ENCODE results near the gene TECR. TPM values are rescaled to one million over a fixed set of nuclear protein-coding genes. Genes with fewer than 3 reads are reported as not detected.

Gene TECR
- total RNA-seq, 3 donors from 2014 or later (not counting 1 experiment from before 2014, with no cell fraction given), result 123 to 158 (median 131) TPM

DNA sequence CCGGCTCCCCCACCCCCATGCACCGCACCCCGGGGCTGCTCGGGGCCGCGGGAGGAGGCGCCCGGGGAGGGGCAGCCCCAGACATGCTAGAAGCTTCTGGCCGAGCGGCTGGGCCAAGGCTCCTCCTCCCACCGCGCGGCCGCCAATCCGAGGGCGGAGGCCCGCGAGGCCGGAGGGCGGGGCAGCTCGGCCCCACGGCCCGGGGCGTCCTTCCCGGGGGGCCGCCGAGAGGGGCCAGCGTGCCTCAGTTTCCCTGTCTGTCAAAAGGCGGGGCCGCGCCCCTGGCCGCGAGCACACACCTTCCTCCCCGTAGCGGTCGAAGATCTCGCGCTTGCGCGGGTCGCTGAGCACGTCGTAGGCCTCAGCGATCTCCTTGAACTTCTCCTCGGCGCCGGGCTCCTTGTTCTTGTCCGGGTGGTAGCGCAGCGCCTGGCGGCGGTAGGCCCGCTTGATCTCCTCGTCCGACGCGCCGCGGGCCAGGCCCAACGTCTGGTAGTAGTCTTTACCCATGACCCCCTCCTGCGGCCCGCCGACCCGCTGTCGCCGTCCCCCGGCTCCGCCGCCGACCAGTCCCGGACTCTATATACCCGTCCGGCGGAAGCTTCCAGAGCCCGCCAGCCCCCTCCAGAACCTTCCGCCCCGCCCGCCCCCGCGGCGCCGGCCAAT, 11.4 kb upstream of the TECR start, which contains the start of gene DNAJB1:
TSS of gene DNAJB1 (minus strand) at position 558 of the 666 bp plus-strand sequence. CDS start at position 510, 48 bp downstream.
- peaks cover 8% of the 10 kb centered on the region for H3K36me3 Mint-ChIP-seq
- H3K4me1 ChIP-seq (ENCODE audit: control insufficient read depth, insufficient read depth, low read length), result peaks cover 62% of the 10 kb centered on the region
- H3K36me3 ChIP-seq (ENCODE audit: control insufficient read depth, insufficient read depth, low read length), result peaks cover 33% of the 10 kb centered on the region
- TF ChIP-seq, protein P1, sequence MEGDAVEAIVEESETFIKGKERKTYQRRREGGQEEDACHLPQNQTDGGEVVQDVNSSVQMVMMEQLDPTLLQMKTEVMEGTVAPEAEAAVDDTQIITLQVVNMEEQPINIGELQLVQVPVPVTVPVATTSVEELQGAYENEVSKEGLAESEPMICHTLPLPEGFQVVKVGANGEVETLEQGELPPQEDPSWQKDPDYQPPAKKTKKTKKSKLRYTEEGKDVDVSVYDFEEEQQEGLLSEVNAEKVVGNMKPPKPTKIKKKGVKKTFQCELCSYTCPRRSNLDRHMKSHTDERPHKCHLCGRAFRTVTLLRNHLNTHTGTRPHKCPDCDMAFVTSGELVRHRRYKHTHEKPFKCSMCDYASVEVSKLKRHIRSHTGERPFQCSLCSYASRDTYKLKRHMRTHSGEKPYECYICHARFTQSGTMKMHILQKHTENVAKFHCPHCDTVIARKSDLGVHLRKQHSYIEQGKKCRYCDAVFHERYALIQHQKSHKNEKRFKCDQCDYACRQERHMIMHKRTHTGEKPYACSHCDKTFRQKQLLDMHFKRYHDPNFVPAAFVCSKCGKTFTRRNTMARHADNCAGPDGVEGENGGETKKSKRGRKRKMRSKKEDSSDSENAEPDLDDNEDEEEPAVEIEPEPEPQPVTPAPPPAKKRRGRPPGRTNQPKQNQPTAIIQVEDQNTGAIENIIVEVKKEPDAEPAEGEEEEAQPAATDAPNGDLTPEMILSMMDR (IDR thresholded peaks at IDR 0.05), result no peak
- peak within 1 kb of the TSS; percentile 99 for H3K27ac ChIP-seq (ENCODE audit: low read length)
- peak within 1 kb of the TSS; percentile 95 for H3K4me3 Mint-ChIP-seq
- H3K9me3 Mint-ChIP-seq, result no peaks in the 10 kb centered on the region
- ATAC-seq, result peak; percentile 40 to 72 (median 58)
- H3K27ac Mint-ChIP-seq, result peak within 1 kb of the TSS; percentile 91 to 96
- peak within 1 kb of the TSS; percentile 99 for H3K4me3 ChIP-seq (ENCODE audit: low read length)
- no peaks in the 10 kb centered on the region for H3K9me3 ChIP-seq (ENCODE audit: control insufficient read depth, insufficient read depth, low read length)
- DNase-seq, result peak; percentile 71 to 76
- no peaks in the 10 kb centered on the region for H3K27me3 ChIP-seq (ENCODE audit: control insufficient read depth, insufficient read depth, low read length)
- H3K27me3 Mint-ChIP-seq (ENCODE audit: low read depth in 2 of 2), result no peaks in the 10 kb centered on the region
- peaks cover 41 to 61% of the 10 kb centered on the region in 2 donors for H3K4me1 Mint-ChIP-seq
- intact Hi-C loops (cut with micrococcal nuclease), result loop anchor here (1.0 to 5.0 kb wide), 2 partner anchors 11 to 101 kb away; partner anchors contain the start of genes DDX39A and TECR
- WGBS (ENCODE audit: insufficient coverage), result under 1% methylated on average over 81 of the region's 82 CpGs

DNA sequence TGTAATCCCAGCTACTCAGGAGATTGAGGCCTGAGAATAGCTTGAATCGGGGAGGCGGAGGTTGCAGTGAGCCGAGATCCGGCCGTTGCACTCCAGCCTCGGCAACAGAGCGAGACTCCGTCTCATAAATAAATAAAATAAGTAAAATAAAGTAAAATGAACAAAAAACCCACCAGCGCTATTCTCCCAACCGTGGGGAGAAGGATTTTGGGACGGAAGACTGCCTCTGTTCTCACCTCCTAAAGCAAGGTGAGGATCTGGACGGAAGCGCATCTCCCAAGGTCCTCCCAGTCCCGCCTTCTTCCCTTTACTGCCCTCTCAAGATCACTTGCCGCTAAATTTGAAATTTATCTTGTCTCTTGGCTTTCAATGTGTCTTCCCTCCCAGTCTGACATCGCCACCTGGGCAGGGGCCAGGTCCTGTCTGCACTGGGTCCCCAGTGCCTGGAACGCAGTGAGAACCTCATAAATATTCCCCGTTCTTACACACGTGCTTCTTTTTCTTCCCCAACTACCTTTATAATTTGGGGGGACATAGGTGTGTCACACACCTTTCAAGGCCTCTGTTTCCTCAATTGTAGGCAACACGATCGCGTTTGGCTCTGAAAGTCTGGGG, 10.0 kb upstream of the TECR start:
- Mint-ChIP-seq H3K36me3 (peaks cover 8% of the 10 kb centered on the region), H3K27ac (peak overlapping the region; percentile 91 to 96), H3K4me1 (peaks cover 45 to 67% of the 10 kb centered on the region in 2 donors), H3K27me3 (ENCODE audit: low read depth in 2 of 2) (no peaks in the 10 kb centered on the region), H3K4me3 (peak overlapping the region; percentile 84), H3K9me3 (no peaks in the 10 kb centered on the region)
- Histone ChIP-seq H3K4me3 (ENCODE audit: low read length) (no peak overlapping the region), H3K27me3 (ENCODE audit: control insufficient read depth, insufficient read depth, low read length) (no peaks in the 10 kb centered on the region), H3K27ac (ENCODE audit: low read length) (peak overlapping the region; percentile 91), H3K36me3 (ENCODE audit: control insufficient read depth, insufficient read depth, low read length) (peaks cover 25% of the 10 kb centered on the region), H3K4me1 (ENCODE audit: control insufficient read depth, insufficient read depth, low read length) (peaks cover 76% of the 10 kb centered on the region), H3K9me3 (ENCODE audit: control insufficient read depth, insufficient read depth, low read length) (no peaks in the 10 kb centered on the region)
- TF ChIP-seq, protein P1 (IDR thresholded peaks at IDR 0.05), result no peak
- no peak for ATAC-seq
- WGBS (ENCODE audit: insufficient coverage), result 96% methylated on average over 14 of the region's 22 CpGs
- intact Hi-C loops (cut with micrococcal nuclease), result loop anchor here (5.0 kb wide), 1 partner anchor 102 kb away; the partner anchor contains the start of gene DDX39A
- peak in 1 of 2 donors; percentile 23 for DNase-seq

DNA sequence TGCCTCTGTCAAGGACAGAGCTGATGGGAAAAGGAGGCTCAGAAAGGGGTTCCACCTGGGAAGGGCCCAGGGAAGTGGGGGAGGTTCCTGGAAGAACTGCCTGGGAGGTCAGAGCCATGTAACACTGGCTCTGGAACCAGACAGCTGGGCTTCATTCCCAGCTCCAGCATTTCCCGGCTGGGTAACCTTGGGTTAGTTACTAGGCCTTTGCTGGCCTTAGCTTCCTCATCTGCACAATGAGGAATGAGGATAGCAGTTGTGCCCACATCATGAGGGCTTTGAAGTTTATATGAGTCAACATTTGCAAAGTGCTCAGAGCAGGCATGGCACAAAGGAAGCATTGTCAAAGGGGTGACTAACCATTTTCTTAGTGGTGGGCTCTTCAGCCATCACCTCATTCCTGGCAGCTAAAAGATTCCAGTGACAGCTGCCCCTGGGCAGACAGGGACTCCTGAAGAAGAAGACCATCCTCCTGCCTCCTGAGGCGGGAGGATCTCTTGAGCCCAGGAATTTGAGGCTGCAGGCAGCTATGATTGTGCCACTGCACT, 9.5 kb upstream of the TECR start:
- Mint-ChIP-seq H3K4me3 (peak overlapping the region; percentile 84), H3K27ac (peak overlapping the region; percentile 91 to 96), H3K4me1 (peaks cover 42 to 61% of the 10 kb centered on the region in 2 donors), H3K36me3 (peaks cover 4% of the 10 kb centered on the region), H3K27me3 (ENCODE audit: low read depth in 2 of 2) (no peaks in the 10 kb centered on the region), H3K9me3 (no peaks in the 10 kb centered on the region)
- intact Hi-C loops (cut with micrococcal nuclease), result loop anchor here (5.0 kb wide), 1 partner anchor 103 kb away; the partner anchor contains the start of gene DDX39A
- ATAC-seq, result no peak
- no peaks in the 10 kb centered on the region for H3K27me3 ChIP-seq (ENCODE audit: control insufficient read depth, insufficient read depth, low read length)
- WGBS (ENCODE audit: insufficient coverage), result 94% methylated on average over 2 of the region's 2 CpGs
- H3K4me1 ChIP-seq (ENCODE audit: control insufficient read depth, insufficient read depth, low read length), result peaks cover 76% of the 10 kb centered on the region
- H3K27ac ChIP-seq (ENCODE audit: low read length), result no peak overlapping the region
- DNase-seq, result peak in 1 of 2 donors; percentile 41
- H3K9me3 ChIP-seq (ENCODE audit: control insufficient read depth, insufficient read depth, low read length), result no peaks in the 10 kb centered on the region
- H3K36me3 ChIP-seq (ENCODE audit: control insufficient read depth, insufficient read depth, low read length), result peaks cover 20% of the 10 kb centered on the region
- H3K4me3 ChIP-seq (ENCODE audit: low read length), result no peak overlapping the region
- TF ChIP-seq, protein P1 (IDR thresholded peaks at IDR 0.05), result no peak

Data from natural killer cell (primary cell).